M059J (cell line): ENCODE results near the gene SERPINE3. TPM values are rescaled to one million over a fixed set of nuclear protein-coding genes. Genes with fewer than 3 reads are reported as not detected.
A peak's percentile ranks its signal among the peaks of the same experiment; 100 is the strongest.

Source experiments
- DNase-seq: peaks from one replicate; pipeline ENCODE4 v3.0.0-alpha.2; 2012; ENCODE audit warnings: low read depth
- total RNA-seq: library from RNA; depleted of rRNA; stranded (reverse); fragments of >200 nt; shearing (Covaris generic); gene quantifications from 2 replicates; pipeline ENCODE4 v1.2.3, GENCODE V29; 2014; rRNA removed

Gene SERPINE3
- total RNA-seq, 1 experiment from 2014 or later: not detected

GRCh38 chr13:51361106-51361505 lies 21.6 kb downstream of the SERPINE3 start:
- no peak for DNase-seq

- DNase-seq: no peak
These were observed 24.1 kb downstream of the SERPINE3 start for GRCh38 chr13:51363625-51364024.

GRCh38 chr13:51364404-51365008 lies 25.0 kb downstream of the SERPINE3 start:
- peak; percentile 68 for DNase-seq

GRCh38 chr13:51370116-51370515 lies 30.6 kb downstream of the SERPINE3 start:
- no peak for DNase-seq

GRCh38 chr13:51370811-51371210 lies 31.3 kb downstream of the SERPINE3 start:
- no peak for DNase-seq

GRCh38 chr13:51371768-51372399 lies 32.4 kb downstream of the SERPINE3 start:
- no peak for DNase-seq

GRCh38 chr13:51373451-51373850 lies 34.0 kb downstream of the SERPINE3 start:
- no peak for DNase-seq

- DNase-seq: peak; percentile 9
These were observed 40.8 kb downstream of the SERPINE3 start for GRCh38 chr13:51380269-51380668.

- DNase-seq: no peak
These were observed 45.6 kb downstream of the SERPINE3 start for GRCh38 chr13:51385114-51385513.

- DNase-seq: no peak
These were observed 55.2 kb downstream of the SERPINE3 start for GRCh38 chr13:51394724-51395123.

GRCh38 chr13:51396352-51396751 lies 56.9 kb downstream of the SERPINE3 start:
- no peak for DNase-seq

- peak; percentile 7 for DNase-seq
These were observed 57.9 kb downstream of the SERPINE3 start for GRCh38 chr13:51397262-51397941.

- no peak for DNase-seq
These were observed 65.7 kb downstream of the SERPINE3 start for GRCh38 chr13:51405176-51405575.

- DNase-seq: no peak
These were observed 72.9 kb downstream of the SERPINE3 start for GRCh38 chr13:51412431-51412830.

Other genes with a start within 250 kb of the SERPINE3 start
- not detected in 2 replicates for gene C13orf42, start 228.4 kb upstream of the SERPINE3 start, total RNA-seq
- 0.22 and 0.64 TPM in 2 replicates for gene FAM124A, start 117.3 kb upstream of the SERPINE3 start, total RNA-seq
- gene INTS6, start 113.3 kb downstream of the SERPINE3 start, total RNA-seq: 27.6 and 35.2 TPM in 2 replicates
- gene WDFY2, start 244.8 kb downstream of the SERPINE3 start, total RNA-seq: 1.5 and 3.1 TPM in 2 replicates